Neural progenitor cell (in vitro differentiated cells): ENCODE measurements around the gene PPFIA1. TPM values are rescaled to one million over a fixed set of nuclear protein-coding genes. Genes with fewer than 3 reads are reported as not detected.

Experiments
- DNase-seq: peaks from one replicate; pipeline ENCODE4 v3.0.0-alpha.2; 2016; ENCODE audit warnings: low spot score
- H2AFZ ChIP-seq: fragments of 200-600 bp; sonication (generic); replicated peaks from 2 replicates; pipeline ENCODE4 v1.6.1; 2016; ENCODE audit warnings: antibody characterized with exemption
- H3F3A ChIP-seq: fragments of 200-600 bp; sonication (generic); 2 replicates; pipeline ENCODE4 v1.6.1; 2016; ENCODE audit warnings: antibody characterized with exemption, low read depth
- H3K27ac ChIP-seq: fragments of 200-600 bp; sonication (generic); 2 replicates; pipeline ENCODE4 v1.5.1; 2016; ENCODE audit warnings: mild to moderate bottlenecking
- H3K27me3 ChIP-seq: fragments of 200-600 bp; sonication (generic); 2 replicates; pipeline ENCODE4 v1.6.1; 2016; ENCODE audit warnings: mild to moderate bottlenecking, moderate library complexity
- H3K36me3 ChIP-seq: fragments of 200-600 bp; sonication (generic); 2 replicates; pipeline ENCODE4 v1.5.1; 2016
- H3K4me1 ChIP-seq: fragments of 200-600 bp; sonication (generic); 2 replicates; pipeline ENCODE4 v1.6.1; 2016; ENCODE audit warnings: mixed run types
- H3K4me2 ChIP-seq: fragments of 200-600 bp; sonication (generic); 2 replicates; pipeline ENCODE4 v1.6.1; 2016
- H3K4me3 ChIP-seq: fragments of 200-600 bp; sonication (generic); 2 replicates; pipeline ENCODE4 v1.5.1; 2016
- H3K79me2 ChIP-seq: fragments of 200-600 bp; sonication (generic); 2 replicates; pipeline ENCODE4 v1.6.1; 2016; ENCODE audit warnings: low read depth
- H3K9ac ChIP-seq: fragments of 200-600 bp; sonication (generic); 2 replicates; pipeline ENCODE4 v1.6.1; 2016
- H3K9me3 ChIP-seq: fragments of 200-600 bp; sonication (generic); 2 replicates; pipeline ENCODE4 v1.5.1; 2016; ENCODE audit warnings: low read depth
- H4K20me1 ChIP-seq: fragments of 200-600 bp; sonication (generic); 2 replicates; pipeline ENCODE4 v1.6.1; 2016; ENCODE audit warnings: low read depth
- H3K27ac Mint-ChIP-seq: 3 replicates; pipeline ENCODE4 v1.8.0; 2021; ENCODE audit warnings: mixed read lengths
- H3K27me3 Mint-ChIP-seq: 2 replicates; pipeline ENCODE4 v1.8.0; 2022; ENCODE audit warnings: low read depth, mild to moderate bottlenecking, inconsistent platforms, moderate library complexity, mixed read lengths; ENCODE audit not compliant: insufficient read depth
- H3K36me3 Mint-ChIP-seq: 3 replicates; pipeline ENCODE4 v1.8.0; 2021; ENCODE audit warnings: mixed read lengths
- H3K4me1 Mint-ChIP-seq: 3 replicates; pipeline ENCODE4 v1.8.0; 2021; ENCODE audit warnings: mixed read lengths
- H3K4me3 Mint-ChIP-seq: 3 replicates; pipeline ENCODE4 v1.8.0; 2021; ENCODE audit warnings: mild to moderate bottlenecking, moderate library complexity, mixed read lengths
- H3K9me3 Mint-ChIP-seq: 3 replicates; pipeline ENCODE4 v1.8.0; 2020; ENCODE audit warnings: mixed read lengths
- CTCF ChIP-seq: fragments of 200-600 bp; sonication (generic); IDR thresholded peaks from 2 replicates; pipeline ENCODE4 v1.5.1; 2017; ENCODE audit warnings: antibody characterized with exemption, mild to moderate bottlenecking
- EZH2 ChIP-seq: fragments of 200-600 bp; sonication (generic); IDR thresholded peaks from 2 replicates; pipeline ENCODE4 v1.6.1; 2017; ENCODE audit warnings: antibody characterized with exemption, mild to moderate bottlenecking, moderate library complexity
- EZH2phosphoT487 ChIP-seq: fragments of 200-600 bp; sonication (generic); IDR thresholded peaks from 2 replicates; pipeline ENCODE4 v1.6.1; 2017; ENCODE audit warnings: antibody characterized with exemption
- total RNA-seq: library from RNA; depleted of rRNA; stranded (reverse); fragments of >200 nt; gene quantifications from 2 replicates; pipeline ENCODE4 v1.2.3, GENCODE V29; 2015; ENCODE audit warnings: low replicate concordance

Gene PPFIA1
- total RNA-seq, 1 donor from 2014 or later, result 42.6 TPM

DNA sequence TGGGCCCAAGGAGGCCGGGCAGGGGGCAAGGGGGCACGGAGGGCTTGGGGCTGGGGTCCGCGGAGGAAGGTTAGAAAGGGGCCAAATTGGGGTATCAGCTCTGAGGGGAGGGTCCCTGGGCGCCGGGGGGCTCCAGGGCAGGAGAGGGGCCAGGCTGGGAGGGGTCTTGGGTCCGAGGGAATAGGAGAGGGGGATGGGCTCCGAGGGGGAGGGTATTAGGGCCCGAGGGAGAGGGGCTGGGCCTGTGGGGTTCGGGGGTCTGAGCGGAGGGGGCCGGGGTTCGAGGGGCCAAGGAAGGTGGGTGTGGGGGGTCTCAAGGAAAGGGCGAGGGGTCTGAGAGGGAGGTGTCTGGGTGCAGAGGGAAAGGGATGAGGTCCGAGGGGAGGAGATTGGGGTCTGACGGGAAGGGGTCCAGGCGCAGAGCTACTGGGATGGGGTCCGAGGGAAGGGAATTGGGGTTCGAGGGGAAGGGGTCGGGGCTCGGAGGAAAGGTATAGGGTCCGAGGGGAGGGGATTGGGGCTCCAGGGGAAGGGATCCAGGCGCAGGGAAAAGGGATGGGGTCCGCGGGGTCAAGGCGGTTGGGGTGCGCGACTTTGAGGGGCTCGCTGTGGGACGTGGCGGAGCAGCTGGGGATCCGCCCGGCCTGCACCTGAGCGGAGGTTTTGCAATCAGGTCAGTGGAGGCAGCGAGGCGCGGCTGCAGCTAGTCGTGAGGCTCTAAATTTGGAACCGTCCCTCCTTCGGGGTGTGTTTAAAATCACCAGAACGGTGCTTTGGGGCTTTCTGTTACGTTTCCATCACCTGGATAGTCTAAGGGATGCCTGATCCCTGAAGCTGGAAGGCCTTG, 128.6 kb downstream of the PPFIA1 start:
- H3K9ac ChIP-seq, result peak overlapping the region; percentile 93
- peaks cover 7% of the 10 kb centered on the region for H3F3A ChIP-seq
- TF ChIP-seq CTCF (no peak), EZH2phosphoT487 (no peak), EZH2 (no peak)
- H3K9me3 Mint-ChIP-seq, result no peaks in the 10 kb centered on the region
- no peaks in the 10 kb centered on the region for H3K9me3 ChIP-seq
- no peaks in the 10 kb centered on the region for H3K27me3 Mint-ChIP-seq
- H3K27ac ChIP-seq, result no peak overlapping the region
- H3K36me3 ChIP-seq, result no peaks in the 10 kb centered on the region
- H3K4me2 ChIP-seq, result peak overlapping the region; percentile 94
- no peak overlapping the region for H3K27ac Mint-ChIP-seq
- peak overlapping the region; percentile 94 for H2AFZ ChIP-seq
- peaks cover 3% of the 10 kb centered on the region for H3K36me3 Mint-ChIP-seq
- H3K4me3 Mint-ChIP-seq, result peak overlapping the region; percentile 91
- peak overlapping the region; percentile 97 for H3K4me3 ChIP-seq
- peaks cover 96% of the 10 kb centered on the region for H3K79me2 ChIP-seq
- H3K4me1 Mint-ChIP-seq, result peaks cover 22% of the 10 kb centered on the region
- no peaks in the 10 kb centered on the region for H3K4me1 ChIP-seq
- H4K20me1 ChIP-seq, result peaks cover 55% of the 10 kb centered on the region
- no peaks in the 10 kb centered on the region for H3K27me3 ChIP-seq
- DNase-seq, result no peak

DNA sequence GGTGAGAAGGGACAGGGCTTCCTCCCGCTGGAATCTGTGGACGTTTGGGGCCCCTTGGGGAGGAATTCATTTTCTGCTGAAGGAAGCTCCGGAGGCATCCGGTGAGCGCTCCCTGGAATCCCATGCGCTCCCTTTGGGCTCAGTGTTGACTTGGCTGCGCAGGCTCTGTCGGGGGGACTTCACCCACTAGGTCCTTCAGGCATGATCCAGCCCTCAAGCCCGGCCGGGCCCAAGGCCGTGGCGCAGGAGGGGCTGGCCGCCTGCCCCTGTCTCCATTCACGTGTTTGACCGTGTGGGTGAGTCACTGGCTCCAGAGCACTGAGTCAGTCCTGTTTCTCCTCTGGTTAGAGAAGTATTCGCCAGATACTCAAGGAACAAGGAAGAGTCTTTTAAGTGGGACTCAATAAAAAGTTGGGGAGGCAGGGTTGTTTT, 129.2 kb downstream of the PPFIA1 start:
- Histone ChIP-seq H3K36me3 (no peaks in the 10 kb centered on the region), H3K9me3 (no peaks in the 10 kb centered on the region), H3K4me2 (peak overlapping the region; percentile 94), H3K4me1 (no peaks in the 10 kb centered on the region), H3F3A (peaks cover 7% of the 10 kb centered on the region), H3K27ac (no peak overlapping the region), H3K27me3 (no peaks in the 10 kb centered on the region), H2AFZ (no peak overlapping the region), H3K79me2 (peaks cover 96% of the 10 kb centered on the region), H4K20me1 (peaks cover 62% of the 10 kb centered on the region), H3K4me3 (peak overlapping the region; percentile 97), H3K9ac (peak overlapping the region; percentile 93)
- H3K9me3 Mint-ChIP-seq, result no peaks in the 10 kb centered on the region
- peak; percentile 50 for DNase-seq
- H3K4me3 Mint-ChIP-seq, result peak overlapping the region; percentile 91
- peaks cover 3% of the 10 kb centered on the region for H3K36me3 Mint-ChIP-seq
- no peaks in the 10 kb centered on the region for H3K27me3 Mint-ChIP-seq
- TF ChIP-seq EZH2phosphoT487, result no peak
- H3K4me1 Mint-ChIP-seq, result peaks cover 26% of the 10 kb centered on the region
- no peak overlapping the region for H3K27ac Mint-ChIP-seq

- Histone ChIP-seq H3K4me3 (no peak overlapping the region), H3K27me3 (no peaks in the 10 kb centered on the region), H2AFZ (no peak overlapping the region), H3K27ac (no peak overlapping the region), H3K79me2 (peaks cover 96% of the 10 kb centered on the region), H3K9me3 (no peaks in the 10 kb centered on the region), H3K36me3 (no peaks in the 10 kb centered on the region), H3K4me2 (no peak overlapping the region), H4K20me1 (peaks cover 71% of the 10 kb centered on the region), H3F3A (peaks cover 7% of the 10 kb centered on the region), H3K4me1 (peaks cover 6% of the 10 kb centered on the region), H3K9ac (no peak overlapping the region)
- H3K9me3 Mint-ChIP-seq, result no peaks in the 10 kb centered on the region
- peaks cover 32% of the 10 kb centered on the region for H3K4me1 Mint-ChIP-seq
- TF ChIP-seq EZH2phosphoT487 (no peak), CTCF (no peak), EZH2 (no peak)
- peak overlapping the region; percentile 13 for H3K4me3 Mint-ChIP-seq
- no peak overlapping the region for H3K27ac Mint-ChIP-seq
- no peak for DNase-seq
- no peaks in the 10 kb centered on the region for H3K27me3 Mint-ChIP-seq
- peaks cover 9% of the 10 kb centered on the region for H3K36me3 Mint-ChIP-seq
Measured at GRCh38 chr11:70400643-70401042, 130.2 kb downstream of the PPFIA1 start.

DNA sequence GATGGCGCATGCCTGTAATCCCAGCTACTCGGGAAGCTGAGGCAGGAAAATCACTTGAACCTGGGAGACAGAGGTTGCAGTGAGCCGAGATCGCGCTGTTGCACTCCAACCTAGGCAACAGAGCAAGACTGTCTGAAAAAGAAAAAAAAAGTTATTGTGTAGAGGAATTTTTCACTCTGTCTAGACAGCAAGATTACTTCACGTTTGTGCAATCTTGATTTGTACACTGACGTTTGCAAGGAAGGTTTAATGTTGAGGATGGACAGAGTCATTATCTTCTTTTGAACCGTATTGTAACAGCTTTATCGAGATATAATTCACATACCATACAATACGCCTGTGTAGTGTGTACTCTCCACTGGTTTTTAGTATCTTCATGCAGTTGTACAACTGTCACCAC, 131.5 kb downstream of the PPFIA1 start:
- H3K4me1 ChIP-seq, result peaks cover 6% of the 10 kb centered on the region
- H4K20me1 ChIP-seq, result peaks cover 79% of the 10 kb centered on the region
- no peaks in the 10 kb centered on the region for H3K36me3 ChIP-seq
- no peak overlapping the region for H3K4me2 ChIP-seq
- no peak overlapping the region for H3K4me3 ChIP-seq
- peaks cover 9% of the 10 kb centered on the region for H3K36me3 Mint-ChIP-seq
- H2AFZ ChIP-seq, result no peak overlapping the region
- no peak overlapping the region for H3K27ac Mint-ChIP-seq
- no peaks in the 10 kb centered on the region for H3K27me3 Mint-ChIP-seq
- H3K4me3 Mint-ChIP-seq, result no peak overlapping the region
- no peaks in the 10 kb centered on the region for H3K9me3 Mint-ChIP-seq
- TF ChIP-seq EZH2 (no peak), EZH2phosphoT487 (no peak), CTCF (no peak)
- peaks cover 7% of the 10 kb centered on the region for H3F3A ChIP-seq
- H3K9ac ChIP-seq, result no peak overlapping the region
- H3K79me2 ChIP-seq, result peaks cover 96% of the 10 kb centered on the region
- H3K27me3 ChIP-seq, result no peaks in the 10 kb centered on the region
- no peaks in the 10 kb centered on the region for H3K9me3 ChIP-seq
- no peak for DNase-seq
- H3K27ac ChIP-seq, result no peak overlapping the region
- H3K4me1 Mint-ChIP-seq, result peaks cover 32% of the 10 kb centered on the region
